Non-pigmented ciliary epithelial cell (primary cell): Measurements from ENCODE around the gene CTIF.
A peak's percentile ranks its signal among the peaks of the same experiment; 100 is the strongest.

Experiments used
- DNase-seq: peaks from one replicate; pipeline ENCODE4 v3.0.0-alpha.2; 2010; ENCODE audit warnings: low read depth

The CTIF gene

DNA sequence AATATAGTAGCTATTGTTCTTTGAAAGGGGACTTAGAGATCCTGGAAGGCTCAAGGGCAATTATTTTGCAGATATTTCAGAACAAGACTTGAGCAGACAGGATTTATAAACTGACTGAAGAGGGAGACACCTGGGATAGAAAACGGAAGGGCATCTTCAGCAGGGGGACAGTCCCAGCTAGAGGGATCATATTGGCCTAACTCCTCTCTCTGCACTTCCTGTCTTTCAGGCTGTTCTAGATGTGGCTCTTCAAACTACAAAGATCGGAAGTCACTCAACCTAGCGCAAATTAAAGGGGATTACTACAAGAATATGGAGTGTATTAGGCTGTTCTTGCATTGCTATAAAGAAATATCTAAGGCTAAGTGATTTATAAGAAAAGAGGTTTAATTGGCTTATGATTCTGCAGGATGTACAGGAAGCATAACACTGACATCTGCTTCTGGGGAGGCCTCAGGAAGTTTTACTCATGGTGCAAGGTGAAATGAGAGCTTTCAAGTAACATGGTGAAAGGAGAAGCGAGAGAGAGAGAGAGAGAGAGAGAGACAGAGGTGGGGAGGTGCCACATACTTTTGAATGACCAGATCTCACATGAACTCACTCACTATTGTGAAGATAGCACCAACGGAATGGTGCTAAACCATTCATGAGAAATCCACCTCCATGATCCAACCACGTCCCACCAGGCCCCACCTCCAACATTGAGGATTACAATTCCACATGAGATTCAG, 5.3 kb upstream of the CTIF start:
- DNase-seq, result no peak

DNA sequence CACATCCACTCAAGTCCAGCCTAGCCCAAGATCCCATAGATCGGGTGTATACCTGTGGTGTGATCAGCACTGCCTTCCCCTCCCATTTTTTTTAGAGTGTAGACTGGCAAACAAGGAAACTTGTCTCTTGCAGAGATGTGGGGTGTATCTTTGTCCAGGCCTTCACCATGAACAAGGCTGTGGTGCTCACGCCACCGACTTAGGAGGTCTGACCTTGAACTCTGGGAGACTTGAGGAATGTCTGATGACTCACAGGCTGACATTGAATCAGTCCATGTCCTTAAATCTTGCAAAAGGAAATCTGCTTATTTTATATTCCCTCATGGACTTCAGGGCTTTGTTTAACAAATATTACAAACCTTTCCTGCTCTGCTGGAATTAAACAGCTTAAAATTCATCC, 4.5 kb upstream of the CTIF start:
- DNase-seq, result no peak

DNA sequence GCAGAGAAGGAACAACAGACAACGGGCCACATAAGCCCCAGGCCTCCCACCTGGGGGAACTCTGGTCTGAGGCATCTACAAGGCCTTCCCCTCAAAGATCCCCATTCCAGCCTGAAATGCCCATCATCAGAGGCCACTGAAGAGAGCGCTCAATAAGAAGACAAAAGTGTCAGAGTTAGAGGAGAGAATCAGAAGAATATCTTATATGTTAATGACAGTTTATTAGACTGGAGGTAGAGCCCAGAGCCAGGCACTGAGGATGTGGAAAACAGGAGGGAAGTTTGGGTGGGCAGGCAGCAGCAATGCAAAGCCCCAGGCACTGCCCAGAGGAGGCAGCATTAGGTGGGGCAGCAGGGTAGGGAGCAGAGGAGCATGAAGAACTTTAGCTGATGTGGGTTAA, 2.9 kb upstream of the CTIF start:
- no peak for DNase-seq

DNA sequence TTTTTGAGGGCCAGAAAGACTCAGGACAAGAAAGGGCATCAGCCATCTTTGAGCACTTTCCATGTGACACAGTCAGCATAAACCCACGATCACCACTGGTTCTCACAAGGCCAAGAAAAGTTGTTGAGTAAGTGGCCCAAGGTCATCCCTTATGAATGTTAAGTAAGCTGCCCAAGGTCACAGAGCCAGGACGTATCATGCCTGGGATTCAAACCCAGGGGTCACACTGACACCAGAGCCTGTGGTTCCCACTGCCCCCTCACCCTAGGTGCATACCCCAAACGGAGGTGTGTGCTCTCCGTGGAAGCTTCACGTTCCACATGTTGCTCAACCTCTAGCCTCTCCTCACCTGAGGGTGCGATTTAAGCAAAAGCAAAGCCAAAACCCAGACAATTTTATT, 2.3 kb upstream of the CTIF start:
- no peak for DNase-seq

DNA sequence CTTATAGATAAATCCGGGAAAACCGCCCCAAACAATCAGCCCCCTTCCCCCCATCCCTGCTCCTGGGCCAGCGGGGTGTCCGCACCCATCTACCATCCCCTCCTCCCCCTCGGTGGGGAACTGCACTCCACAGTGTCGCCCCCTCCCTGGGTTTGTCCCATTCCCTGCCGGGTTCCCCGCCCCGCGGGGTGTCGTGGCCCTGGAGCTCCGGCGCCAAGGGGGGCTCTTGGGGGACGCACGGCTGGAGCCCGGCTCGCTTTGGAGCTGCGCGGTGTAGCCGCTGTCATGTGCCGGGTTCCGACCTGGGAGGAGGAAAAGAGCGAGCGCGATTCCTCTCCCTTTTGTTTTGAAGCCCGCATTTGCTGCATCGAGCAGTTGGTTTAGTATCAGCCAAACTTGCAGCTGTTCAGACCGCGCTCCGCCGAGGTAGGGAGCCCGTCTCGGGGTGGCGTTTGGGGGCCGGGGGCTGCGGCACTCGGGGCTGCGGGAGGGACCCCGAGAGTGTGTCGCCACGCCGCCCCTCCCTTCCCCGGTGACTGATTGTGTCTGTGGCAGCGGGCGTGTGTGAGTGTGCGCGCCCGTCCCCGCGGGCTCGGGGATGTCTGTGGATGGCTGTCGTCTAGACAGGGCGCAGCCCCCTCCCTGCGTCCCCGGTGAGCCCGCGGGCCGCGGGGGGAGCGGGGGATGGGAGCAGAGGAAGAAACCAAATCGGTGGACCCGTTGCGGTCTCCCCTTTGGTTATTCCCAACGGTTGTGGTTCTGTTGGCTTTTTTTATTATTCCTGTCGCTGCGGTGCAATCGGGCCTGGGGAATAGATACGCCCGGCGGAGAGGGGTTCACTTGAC, 797 bp downstream of the CTIF start:
- DNase-seq, result no peak

DNA sequence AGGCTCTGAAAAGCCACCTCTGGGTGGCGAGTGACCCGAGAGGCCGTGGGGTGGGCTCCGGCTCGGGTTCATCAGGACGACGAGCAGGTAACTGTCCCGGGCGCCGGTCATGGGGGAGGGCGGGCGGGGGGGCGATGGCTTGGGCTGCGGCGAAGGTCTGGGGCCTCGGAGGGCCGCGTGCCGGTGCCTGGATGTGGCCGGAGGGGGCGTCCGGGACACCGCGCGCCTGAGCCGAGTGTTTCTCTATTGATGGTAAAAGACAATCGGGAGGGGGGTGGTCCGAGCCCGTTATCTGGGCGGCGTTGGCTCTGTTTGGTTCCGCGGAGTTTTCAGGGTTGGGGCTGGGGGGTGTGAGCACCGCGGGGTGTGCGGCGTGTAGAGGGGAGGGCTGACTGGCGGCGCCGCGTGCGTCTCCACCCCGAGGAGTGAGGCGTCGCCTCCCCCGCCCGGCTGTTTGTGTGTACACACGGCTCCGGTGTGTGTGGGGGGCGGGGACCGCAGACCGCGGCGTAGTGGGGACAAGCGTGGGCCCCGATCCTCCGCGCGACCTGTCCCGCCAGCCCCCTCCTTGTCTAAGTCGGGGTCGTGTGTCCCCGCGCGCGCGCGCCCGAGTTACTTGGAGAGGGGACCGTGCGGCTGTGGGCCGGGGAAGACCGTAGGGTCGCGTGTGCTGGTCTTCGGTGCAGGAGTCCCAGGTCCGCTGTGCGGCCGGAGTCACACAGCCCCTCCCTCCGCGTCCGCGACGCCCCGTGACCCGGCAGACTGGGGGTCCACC, 1.6 kb downstream of the CTIF start:
- DNase-seq, result no peak

DNA sequence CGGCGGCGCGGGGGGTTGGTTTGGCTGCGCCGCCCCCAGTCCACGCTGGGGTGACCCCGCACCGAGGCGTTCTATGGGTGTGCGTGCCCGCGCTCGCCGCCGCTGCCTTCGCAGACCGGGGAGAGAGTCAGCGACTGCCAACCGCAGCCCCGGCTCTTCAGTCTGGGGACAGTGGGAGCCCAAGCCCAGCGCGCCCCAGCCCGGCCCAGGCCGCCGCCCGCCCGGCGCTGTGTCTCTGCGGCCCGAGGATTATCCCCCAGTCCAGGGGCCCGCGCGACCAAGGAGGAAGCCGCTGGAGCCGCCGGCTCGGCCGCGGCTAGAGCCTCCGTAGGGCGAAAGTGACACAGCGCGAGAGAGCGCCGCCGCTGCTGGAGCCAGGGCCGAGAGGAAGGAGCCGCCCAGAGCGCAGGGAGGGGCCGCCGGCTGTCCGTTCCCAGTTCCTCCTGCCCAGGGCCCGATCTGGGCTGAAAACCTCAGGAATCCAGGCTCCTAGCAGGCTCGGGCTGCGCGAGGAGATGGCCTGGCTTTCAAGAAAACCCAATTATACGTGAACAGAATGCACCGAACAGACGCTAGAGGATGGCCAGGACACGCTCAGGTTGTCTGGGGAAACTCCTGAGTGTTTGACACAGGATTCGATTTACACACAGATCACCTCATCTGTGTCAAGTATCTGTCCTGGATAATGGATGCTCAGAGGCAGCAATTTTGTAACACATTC, 2.4 kb downstream of the CTIF start:
- DNase-seq, result no peak

DNA sequence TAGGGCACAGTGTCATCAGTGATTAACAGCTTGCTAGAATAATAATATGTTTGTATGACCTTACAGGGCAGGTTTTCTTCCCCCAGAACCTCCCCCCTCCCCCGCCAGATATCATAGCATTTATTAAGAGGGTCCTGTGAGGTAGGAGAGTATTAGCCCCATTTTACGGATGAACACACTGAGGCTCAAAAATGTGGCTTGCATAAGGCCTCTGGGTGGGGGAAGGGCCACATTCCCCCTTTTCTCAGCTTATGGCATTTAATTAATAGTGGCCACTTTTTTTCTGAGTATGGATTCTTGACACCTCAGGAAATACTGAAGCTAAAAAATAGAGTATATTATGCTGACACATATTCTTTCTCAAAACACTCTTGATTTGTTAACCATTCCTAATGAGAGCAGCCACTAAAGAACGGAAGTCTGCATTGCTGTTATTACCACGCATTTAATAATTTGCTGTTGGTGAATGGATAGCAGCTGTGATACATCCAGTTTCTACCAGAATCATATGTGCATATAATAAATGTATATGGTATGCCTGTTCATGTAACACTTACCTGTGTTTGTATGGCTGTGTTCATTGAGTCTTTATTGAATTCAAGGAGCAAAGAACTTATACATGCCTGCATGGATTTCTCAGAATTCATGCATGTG, 3.0 kb downstream of the CTIF start:
- DNase-seq, result no peak

DNA sequence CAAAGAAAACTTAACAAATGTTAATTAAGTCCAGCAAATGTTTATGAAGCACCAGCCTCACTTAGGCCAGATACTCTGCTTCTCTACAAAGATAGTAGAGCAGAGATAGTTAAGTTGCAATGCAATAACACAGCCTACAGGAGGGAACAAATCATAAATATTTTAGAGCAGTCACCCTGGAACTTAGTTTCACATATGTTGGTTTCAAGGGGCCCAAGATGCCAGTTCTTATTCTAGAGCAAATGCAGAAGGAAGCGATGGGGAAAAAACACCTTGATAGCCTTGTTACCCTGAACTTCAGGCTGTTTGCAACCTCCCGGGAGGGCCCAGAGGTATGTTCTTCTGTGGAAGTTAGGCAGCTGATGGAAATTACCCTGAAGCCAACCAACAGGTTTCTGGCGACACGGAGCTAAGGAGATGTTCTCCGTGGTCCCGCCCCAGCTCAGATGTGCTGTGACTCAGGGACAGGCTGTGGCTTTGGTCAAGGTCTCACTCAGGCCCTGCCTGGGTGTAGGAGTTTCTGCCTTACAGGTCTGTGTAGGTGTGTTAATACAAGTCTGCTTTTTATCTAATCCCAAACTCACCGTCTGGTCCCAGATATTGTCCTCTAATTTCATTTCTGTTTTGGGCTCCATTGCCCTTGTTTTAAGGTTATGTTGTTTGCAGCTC, 3.8 kb downstream of the CTIF start:
- DNase-seq, result no peak

DNA sequence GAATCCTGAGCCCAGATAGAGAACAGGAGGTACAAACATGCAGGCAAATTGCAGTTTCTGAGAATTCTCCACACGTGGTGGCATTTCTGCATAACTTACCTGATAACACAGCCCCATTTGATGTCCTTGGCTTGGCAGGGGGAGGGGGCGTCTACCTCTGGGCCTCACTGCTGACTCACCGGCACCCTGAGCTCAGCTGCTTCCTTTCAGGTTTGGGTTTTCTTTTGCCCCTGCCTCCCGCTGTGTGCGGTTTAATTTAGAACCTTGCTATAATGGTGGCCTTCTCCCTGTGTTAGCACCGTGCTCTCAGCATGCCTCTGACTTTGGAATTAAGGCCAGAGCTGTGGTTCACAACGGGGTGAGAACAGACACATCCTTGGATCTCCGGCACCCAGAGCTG, 4.4 kb downstream of the CTIF start:
- DNase-seq, result no peak

DNA sequence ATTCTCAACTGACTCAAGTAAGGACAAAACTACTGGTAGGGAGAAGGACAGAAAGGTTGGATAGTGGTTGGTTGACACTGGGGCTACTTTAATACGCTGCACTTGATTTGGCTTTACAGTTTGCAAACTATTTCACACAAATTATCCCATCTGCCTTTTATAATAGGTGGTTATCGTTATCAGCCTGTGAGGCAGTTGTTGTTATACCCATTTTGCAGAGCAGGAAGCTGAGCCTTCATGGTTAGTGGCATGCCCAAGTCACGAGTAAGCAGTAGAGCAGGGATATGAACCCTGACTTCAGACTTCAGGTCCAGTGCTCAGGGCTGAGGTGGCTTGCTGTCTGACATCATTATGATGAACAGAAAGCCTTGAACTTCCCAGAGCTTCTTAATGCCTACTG, 5.3 kb downstream of the CTIF start:
- DNase-seq, result no peak

DNA sequence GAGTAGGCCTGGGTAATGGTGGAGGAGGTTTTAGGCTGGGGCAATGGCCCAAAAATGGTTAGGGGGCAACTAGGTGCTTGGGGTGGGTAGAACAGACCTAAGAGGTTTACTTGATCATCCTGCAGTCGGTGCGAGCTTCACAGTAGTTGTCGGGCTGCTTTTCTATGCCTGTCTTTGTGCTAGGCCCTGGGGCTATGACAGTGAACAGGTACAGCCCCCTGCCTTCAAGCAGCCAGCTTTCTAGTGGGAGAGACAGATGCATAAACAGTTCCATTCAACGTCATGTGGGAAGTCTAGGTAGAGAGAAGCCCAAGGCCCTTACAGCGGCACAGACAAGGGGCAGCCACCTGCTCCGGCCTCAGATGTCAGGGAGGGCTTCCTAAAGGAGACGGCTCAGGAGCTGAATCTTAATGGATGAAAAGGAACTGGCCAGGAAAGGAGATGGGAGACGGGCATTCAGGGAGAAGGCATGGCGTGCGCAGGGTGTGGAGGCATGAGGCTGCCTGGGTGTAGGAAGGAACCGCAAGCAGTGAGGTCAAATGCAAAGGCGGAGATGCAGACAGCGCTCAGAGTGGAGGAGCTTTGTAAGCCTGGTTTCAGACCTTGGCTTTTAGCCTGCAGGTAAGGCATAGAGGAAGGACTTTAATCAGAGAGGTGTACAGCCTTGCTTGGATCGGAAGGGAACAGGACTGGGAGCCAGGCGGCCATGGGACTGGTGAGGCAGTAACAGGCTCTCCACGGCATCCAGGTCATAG, 6.0 kb downstream of the CTIF start:
- no peak for DNase-seq

DNA sequence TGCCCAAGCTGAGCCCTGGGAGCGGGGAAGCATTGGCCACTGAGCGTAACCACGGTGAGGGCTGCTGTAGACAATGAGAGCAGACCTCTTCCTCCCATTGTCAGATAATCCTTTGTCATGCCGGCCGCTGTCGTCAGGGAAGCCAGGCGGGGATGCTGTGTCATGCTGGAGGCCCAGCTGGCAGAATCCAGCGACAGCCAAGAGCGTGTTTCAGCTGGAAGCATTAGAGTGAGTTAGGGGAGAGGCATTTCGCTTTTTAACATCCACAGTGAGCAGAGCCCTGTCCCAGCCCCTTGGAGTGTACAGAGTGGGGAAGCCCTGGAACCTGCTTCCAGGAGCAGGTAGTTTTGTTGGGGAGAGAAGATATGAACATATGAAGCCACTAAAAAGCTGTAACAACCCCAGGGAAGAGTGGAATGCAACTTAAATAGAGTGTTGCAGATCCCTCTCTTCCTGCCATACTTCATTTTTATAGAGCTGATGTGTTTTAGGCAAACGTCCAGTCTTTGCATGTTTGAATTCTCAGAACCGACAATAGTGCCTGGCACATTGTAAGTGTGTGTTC, 7.0 kb downstream of the CTIF start:
- DNase-seq, result no peak

DNA sequence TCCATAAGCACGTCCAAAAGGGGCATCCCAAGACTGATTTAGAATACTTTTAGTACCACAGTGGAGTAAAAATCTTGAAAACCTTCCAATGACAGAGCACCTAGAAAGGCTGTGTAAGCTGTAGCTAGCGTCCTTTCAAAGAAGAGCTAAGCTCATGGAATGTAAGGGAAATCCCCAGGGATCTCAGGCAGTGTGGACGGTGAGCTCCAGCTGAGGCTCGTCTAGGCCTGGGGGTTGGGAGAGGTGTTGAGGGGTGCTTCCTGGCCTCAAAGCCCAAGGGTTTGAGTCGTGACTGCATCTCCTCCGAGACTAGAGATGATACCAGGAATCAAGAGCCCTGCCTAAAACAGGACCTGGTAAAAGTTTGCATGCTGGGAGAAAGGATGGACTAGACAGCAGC, 7.6 kb downstream of the CTIF start:
- DNase-seq, result no peak

DNA sequence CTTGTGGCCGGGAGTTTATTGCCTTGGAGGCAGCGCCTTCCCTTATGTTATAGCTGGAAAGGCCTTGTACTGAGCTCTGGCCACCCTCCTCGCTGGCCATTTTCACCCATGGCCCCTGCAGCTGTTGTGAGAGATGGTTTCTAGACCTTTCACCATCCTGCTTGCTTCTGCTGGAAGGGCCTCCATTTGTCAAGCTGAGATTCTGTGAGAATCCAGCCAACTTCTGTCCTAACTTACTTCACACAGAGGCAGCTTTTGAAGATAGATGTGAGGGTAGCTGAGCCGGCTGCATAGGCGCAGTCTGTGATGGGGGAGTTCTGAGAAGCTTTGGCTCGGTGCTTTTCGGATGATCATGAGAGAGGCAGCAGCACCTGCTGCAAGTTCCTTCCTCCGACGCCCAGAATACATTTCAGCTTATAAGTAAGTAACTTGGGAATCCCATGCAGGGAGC, 8.7 kb downstream of the CTIF start:
- DNase-seq, result no peak

DNA sequence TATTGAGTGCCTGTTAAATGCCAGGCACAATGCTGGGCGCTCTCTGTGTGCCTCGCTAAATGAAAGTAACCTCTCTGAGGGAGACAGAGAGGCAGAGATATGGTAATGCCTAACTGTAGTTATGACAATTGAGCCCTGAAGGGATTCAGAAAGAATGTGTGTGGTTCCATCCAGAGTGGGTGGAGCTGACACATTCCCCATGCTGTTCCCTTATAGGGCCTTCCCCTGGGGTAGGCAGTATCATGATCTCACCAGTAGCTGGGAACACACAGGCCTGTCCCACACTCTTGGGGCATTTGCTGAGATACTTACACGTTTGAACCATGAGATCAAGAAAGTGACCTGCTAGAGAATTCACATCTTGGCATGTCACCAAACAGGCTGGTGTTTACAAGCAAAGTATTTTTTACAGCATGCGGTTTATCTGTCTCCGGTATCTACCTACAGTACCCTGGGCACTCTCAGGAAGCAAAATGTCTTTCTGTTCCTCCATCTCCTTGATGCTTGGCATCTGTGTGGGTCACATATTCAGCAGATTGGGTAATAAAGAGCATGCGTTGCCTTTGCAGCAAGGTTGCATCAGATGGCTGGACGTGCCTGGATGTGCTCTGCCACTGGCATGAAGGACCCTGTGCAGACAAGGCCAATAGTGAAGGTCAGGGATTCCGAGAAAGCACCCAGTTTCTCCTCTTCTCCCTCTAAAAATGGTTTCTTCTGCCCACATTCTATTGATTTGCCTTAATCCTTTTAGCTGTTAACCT, 9.4 kb downstream of the CTIF start:
- peak; percentile 82 for DNase-seq

DNA sequence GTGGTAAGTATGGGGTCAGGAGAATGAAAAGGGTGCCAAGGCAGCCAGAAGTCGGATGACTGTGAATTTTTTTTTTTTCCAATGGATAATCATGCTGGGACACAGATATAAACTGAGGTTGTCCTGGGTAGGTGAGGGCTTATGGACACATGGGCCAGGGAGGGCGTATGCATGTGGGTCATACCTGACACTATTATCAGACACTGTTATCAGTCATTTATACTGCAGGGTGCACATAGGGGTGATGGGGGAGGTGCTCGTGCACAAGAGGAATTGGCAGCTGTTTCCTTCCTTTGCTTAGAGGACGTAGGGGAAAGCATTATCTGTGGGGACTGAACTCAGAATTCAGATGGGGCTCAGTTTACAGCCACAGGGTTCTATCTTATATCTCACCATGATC, 10.1 kb downstream of the CTIF start:
- DNase-seq, result no peak

DNA sequence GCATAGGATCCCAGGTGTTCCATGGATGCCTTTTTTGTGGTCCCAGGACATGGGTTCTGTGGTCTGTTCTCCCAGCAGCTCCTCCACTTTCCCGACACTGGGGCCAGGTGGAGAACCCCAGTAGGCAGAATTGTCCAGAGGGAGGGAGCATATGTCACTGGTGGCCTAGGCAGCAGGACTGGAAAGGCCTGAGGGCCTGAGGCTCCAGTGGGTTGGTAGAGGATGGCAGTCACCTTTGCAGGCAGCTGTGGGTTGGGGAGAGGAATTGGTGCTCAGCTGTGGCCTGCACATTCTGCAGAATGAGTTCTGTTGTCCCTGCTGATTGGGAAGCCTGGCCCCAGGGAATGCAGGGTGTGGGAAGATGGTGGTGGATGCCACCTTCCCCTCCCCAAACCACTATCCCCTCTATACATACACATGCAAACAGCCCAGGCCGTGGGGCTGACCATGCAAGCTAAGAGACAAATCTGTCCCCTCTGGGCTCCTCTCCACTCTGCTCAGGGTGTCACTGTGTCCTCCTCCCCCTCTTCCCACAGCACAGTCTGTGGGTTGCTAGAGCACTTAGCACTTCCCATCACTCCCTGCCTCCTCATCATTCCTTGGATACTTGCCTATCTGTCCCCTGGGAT, 11.4 kb downstream of the CTIF start:
- DNase-seq, result no peak

DNA sequence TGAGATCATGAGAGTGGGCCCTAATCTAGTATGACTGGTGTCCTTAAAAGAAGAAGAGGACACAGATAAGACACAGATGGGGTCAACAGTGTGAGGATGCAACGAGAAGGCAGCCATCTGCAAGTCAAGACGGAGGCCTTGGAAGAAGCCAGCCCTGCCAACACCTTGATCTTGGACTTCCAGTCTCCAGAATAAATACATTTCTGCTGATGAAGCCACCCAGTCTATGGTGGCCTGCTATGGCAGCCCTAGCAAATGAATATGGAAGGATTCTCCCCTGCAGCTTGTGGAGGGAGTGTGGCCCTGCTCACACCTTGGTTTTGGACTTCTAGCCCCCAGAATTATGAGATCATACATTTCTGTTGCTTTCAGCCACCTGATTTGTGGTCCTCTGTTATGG, 12.3 kb downstream of the CTIF start:
- no peak for DNase-seq
